Neural progenitor cell (in vitro differentiated cells): ENCODE measurements around the gene ST3GAL4.

Source experiments
- EZH2 ChIP-seq: fragments of 200-600 bp; sonication (generic); IDR thresholded peaks from 2 replicates; pipeline ENCODE4 v1.6.1; 2017; ENCODE audit warnings: antibody characterized with exemption, mild to moderate bottlenecking, moderate library complexity
- TF ChIP-seq, protein P1 (sequence below): fragments of 200-600 bp; sonication (generic); IDR thresholded peaks from 2 replicates; pipeline ENCODE4 v1.5.1; 2017; ENCODE audit warnings: antibody characterized with exemption, mild to moderate bottlenecking

DNA sequence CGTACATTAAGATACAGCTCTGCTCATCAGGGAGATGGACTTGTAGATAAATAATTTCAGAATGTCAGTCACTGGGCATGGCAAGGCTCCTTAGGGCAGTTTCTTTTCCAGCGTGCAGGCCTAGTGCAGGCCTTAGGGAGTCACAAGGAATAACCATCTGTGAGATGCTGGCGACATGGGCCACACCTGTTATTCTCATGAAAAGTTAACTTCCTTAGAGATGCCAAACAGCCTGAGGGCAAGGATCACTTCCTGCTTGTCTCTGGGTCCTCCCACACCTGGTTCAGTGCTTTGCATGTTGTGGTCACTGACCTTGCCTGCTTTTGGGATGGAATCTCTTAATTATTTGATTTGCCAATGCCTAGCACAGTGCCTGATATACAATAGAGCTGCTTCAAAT, 70.6 kb downstream of the ST3GAL4 start:
- TF ChIP-seq EZH2: no peak
- TF ChIP-seq, protein P1, sequence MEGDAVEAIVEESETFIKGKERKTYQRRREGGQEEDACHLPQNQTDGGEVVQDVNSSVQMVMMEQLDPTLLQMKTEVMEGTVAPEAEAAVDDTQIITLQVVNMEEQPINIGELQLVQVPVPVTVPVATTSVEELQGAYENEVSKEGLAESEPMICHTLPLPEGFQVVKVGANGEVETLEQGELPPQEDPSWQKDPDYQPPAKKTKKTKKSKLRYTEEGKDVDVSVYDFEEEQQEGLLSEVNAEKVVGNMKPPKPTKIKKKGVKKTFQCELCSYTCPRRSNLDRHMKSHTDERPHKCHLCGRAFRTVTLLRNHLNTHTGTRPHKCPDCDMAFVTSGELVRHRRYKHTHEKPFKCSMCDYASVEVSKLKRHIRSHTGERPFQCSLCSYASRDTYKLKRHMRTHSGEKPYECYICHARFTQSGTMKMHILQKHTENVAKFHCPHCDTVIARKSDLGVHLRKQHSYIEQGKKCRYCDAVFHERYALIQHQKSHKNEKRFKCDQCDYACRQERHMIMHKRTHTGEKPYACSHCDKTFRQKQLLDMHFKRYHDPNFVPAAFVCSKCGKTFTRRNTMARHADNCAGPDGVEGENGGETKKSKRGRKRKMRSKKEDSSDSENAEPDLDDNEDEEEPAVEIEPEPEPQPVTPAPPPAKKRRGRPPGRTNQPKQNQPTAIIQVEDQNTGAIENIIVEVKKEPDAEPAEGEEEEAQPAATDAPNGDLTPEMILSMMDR: no peak
